HEK293 (cell line): Measurements from ENCODE around the gene SIGMAR1.

Source experiments
- CTCF ChIA-PET: fragments of 350-600 bp; formaldehyde crosslinking; extraction: SDS; loops from one replicate; lab custom pipeline; 2021; ENCODE audit warnings: antibody characterized with exemption; lab: Yijun Ruan, JAX
- POLR2A ChIA-PET: fragments of 300-600 bp; formaldehyde crosslinking; extraction: SDS; loops from one replicate; lab custom pipeline; 2020; ENCODE audit warnings: antibody characterized with exemption, inconsistent platforms; lab: Yijun Ruan, JAX
- H3K27ac ChIP-seq: fragments of 200-500 bp; sonication (Bioruptor generic); 2 replicates; pipeline ENCODE4 v1.5.1; 2014; ENCODE audit warnings: low read depth, low read length, control low read depth, inconsistent platforms; ENCODE audit errors: extremely low read depth
- H3K36me3 ChIP-seq, 2 experiments: fragments of 200-500 bp in 1 of 2; sonication (Bioruptor generic) in 1 of 2; 1 replicate in 1 of 2; 2 replicates in 1 of 2; pipeline ENCODE4 v1.5.1; 2014 to 2017; ENCODE audit warnings: inconsistent platforms in 2 of 2, low read length in 2 of 2; ENCODE audit not compliant: control insufficient read depth in 2 of 2, insufficient read depth in 1 of 2
- H3K4me1 ChIP-seq: fragments of 200-500 bp; sonication (Bioruptor generic); 2 replicates; pipeline ENCODE4 v1.5.1; 2014; ENCODE audit warnings: mild to moderate bottlenecking, low read length, inconsistent platforms; ENCODE audit not compliant: control insufficient read depth, insufficient read depth
- H3K4me3 ChIP-seq: 2 replicates; pipeline ENCODE4 v1.5.1; 2011; ENCODE audit warnings: low read depth, mild to moderate bottlenecking, control low read depth, low read length, moderate library complexity
- H3K9me3 ChIP-seq: fragments of 200-500 bp; sonication (Bioruptor generic); 2 replicates; pipeline ENCODE4 v1.5.1; 2014; ENCODE audit warnings: low read depth, low read length, inconsistent platforms; ENCODE audit not compliant: control insufficient read depth, insufficient read depth
- GLI4 ChIP-seq: fragments of 450-650 bp; formaldehyde crosslinking; IDR thresholded peaks from 2 replicates; pipeline ENCODE4 v1.5.1; 2016; ENCODE audit warnings: missing biosample characterization, missing genetic modification characterization
- IKZF3 ChIP-seq: fragments of 450-650 bp; IDR thresholded peaks from 2 replicates; pipeline ENCODE4 v1.5.0; 2018; ENCODE audit warnings: missing biosample characterization, mild to moderate bottlenecking, missing genetic modification characterization, moderate library complexity
- MYNN ChIP-seq: fragments of 450-650 bp; formaldehyde crosslinking; IDR thresholded peaks from 2 replicates; pipeline ENCODE4 v1.5.1; 2016; ENCODE audit warnings: missing biosample characterization, missing genetic modification characterization, borderline replicate concordance
- MZF1 ChIP-seq: fragments of 450-650 bp; formaldehyde crosslinking; IDR thresholded peaks from 2 replicates; pipeline ENCODE4 v1.5.1; 2017; ENCODE audit warnings: missing biosample characterization, missing genetic modification characterization, borderline replicate concordance
- REPIN1 ChIP-seq: fragments of 450-650 bp; formaldehyde crosslinking; IDR thresholded peaks from 2 replicates; pipeline ENCODE4 v1.5.1; 2017; ENCODE audit warnings: missing biosample characterization, missing genetic modification characterization, low read depth
- SCRT1 ChIP-seq: fragments of 450-650 bp; formaldehyde crosslinking; IDR thresholded peaks from 2 replicates; pipeline ENCODE4 v1.5.1; 2016; ENCODE audit warnings: missing biosample characterization, missing genetic modification characterization, borderline replicate concordance
- YY1 ChIP-seq: fragments of 450-650 bp; formaldehyde crosslinking; IDR thresholded peaks from 2 replicates; pipeline ENCODE4 v1.5.1; 2018; ENCODE audit warnings: missing biosample characterization, missing genetic modification characterization
- ZNF114 ChIP-seq: fragments of 450-650 bp; formaldehyde crosslinking; IDR thresholded peaks from 2 replicates; pipeline ENCODE4 v1.5.0; 2017; ENCODE audit warnings: missing biosample characterization, missing genetic modification characterization
- ZNF155 ChIP-seq: fragments of 450-650 bp; formaldehyde crosslinking; IDR thresholded peaks from 2 replicates; pipeline ENCODE4 v1.5.1; 2016; ENCODE audit warnings: missing biosample characterization, missing genetic modification characterization
- ZNF157 ChIP-seq: fragments of 450-650 bp; formaldehyde crosslinking; IDR thresholded peaks from 2 replicates; pipeline ENCODE4 v1.5.1; 2016; ENCODE audit warnings: missing biosample characterization, missing genetic modification characterization
- ZNF184 ChIP-seq: fragments of 450-650 bp; IDR thresholded peaks from 2 replicates; pipeline ENCODE4 v1.5.1; 2018; ENCODE audit warnings: missing biosample characterization, mild to moderate bottlenecking, missing genetic modification characterization
- ZNF426 ChIP-seq: fragments of 450-650 bp; formaldehyde crosslinking; IDR thresholded peaks from 2 replicates; pipeline ENCODE4 v1.5.1; 2017; ENCODE audit warnings: missing biosample characterization, missing genetic modification characterization, mild to moderate bottlenecking, inconsistent platforms, moderate library complexity
- ZNF530 ChIP-seq: fragments of 450-650 bp; formaldehyde crosslinking; IDR thresholded peaks from 2 replicates; pipeline ENCODE4 v1.5.1; 2016; ENCODE audit warnings: low read depth, missing biosample characterization, missing genetic modification characterization
- ZNF610 ChIP-seq: fragments of 450-650 bp; formaldehyde crosslinking; IDR thresholded peaks from 2 replicates; pipeline ENCODE4 v1.5.1; 2016; ENCODE audit warnings: missing biosample characterization, missing genetic modification characterization, borderline replicate concordance
- ZNF624 ChIP-seq: fragments of 450-650 bp; formaldehyde crosslinking; IDR thresholded peaks from 2 replicates; pipeline ENCODE4 v1.5.1; 2017; ENCODE audit warnings: missing biosample characterization, missing genetic modification characterization
- ZNF658 ChIP-seq: fragments of 450-650 bp; formaldehyde crosslinking; IDR thresholded peaks from 2 replicates; pipeline ENCODE4; 2016; ENCODE audit warnings: missing biosample characterization, missing genetic modification characterization
- ZNF830 ChIP-seq: fragments of 450-650 bp; IDR thresholded peaks from 2 replicates; pipeline ENCODE4 v1.5.0; 2018; ENCODE audit warnings: missing biosample characterization, missing genetic modification characterization, low read depth, mild to moderate bottlenecking, moderate library complexity
- TF ChIP-seq, protein P1 (sequence below): fragments of 450-650 bp; formaldehyde crosslinking; IDR thresholded peaks from 2 replicates; pipeline ENCODE4 v1.5.1; 2016; ENCODE audit warnings: missing biosample characterization, missing genetic modification characterization
- TF ChIP-seq, protein P2 (sequence below): fragments of 450-650 bp; formaldehyde crosslinking; conservative IDR thresholded peaks from 2 replicates; pipeline ENCODE4 v1.5.1; 2016; ENCODE audit warnings: low read depth, missing biosample characterization, missing genetic modification characterization
- TF ChIP-seq, protein P3 (sequence below): fragments of 450-650 bp; formaldehyde crosslinking; IDR thresholded peaks from 2 replicates; pipeline ENCODE4 v1.5.1; 2016; ENCODE audit warnings: missing biosample characterization, missing genetic modification characterization
- TF ChIP-seq, protein P4 (sequence below): fragments of 450-650 bp; formaldehyde crosslinking; IDR thresholded peaks from 2 replicates; pipeline ENCODE4 v1.5.1; 2016; ENCODE audit warnings: missing biosample characterization, missing genetic modification characterization

SIGMAR1 gene

DNA sequence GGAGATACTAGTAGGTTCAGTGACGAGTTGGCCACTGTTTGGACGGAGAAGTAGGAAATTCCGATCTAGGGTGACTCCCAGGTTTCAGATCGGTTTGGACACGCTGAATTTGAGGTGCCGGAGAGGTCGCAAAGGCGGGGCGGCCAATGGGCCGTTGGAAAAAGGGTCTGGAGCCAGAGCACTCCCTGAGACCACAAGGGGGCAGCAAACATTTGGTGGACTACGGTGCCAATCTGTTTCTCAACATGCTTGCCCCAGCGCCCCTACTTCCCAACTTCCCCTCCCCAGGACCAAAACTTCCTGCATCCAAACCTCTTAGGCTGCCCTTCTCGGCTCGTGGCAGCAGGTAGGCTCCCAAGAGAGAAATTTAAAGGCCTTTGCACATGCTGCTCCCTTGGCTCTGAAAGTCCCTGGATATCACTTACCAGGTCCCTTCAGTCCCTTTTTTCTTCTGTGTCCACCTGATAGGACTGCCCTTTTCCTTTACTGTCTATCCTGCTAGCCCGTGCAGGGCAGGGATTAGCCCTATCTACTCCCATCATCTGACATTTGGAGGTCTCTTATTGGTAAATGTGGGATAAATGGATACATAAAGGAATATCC, 24.7 kb downstream of the SIGMAR1 start (continued):
- TF ChIP-seq ZNF830 (tag by site-specific recombination): no peak
- TF ChIP-seq ZNF658 (tag by site-specific recombination): no peak

DNA sequence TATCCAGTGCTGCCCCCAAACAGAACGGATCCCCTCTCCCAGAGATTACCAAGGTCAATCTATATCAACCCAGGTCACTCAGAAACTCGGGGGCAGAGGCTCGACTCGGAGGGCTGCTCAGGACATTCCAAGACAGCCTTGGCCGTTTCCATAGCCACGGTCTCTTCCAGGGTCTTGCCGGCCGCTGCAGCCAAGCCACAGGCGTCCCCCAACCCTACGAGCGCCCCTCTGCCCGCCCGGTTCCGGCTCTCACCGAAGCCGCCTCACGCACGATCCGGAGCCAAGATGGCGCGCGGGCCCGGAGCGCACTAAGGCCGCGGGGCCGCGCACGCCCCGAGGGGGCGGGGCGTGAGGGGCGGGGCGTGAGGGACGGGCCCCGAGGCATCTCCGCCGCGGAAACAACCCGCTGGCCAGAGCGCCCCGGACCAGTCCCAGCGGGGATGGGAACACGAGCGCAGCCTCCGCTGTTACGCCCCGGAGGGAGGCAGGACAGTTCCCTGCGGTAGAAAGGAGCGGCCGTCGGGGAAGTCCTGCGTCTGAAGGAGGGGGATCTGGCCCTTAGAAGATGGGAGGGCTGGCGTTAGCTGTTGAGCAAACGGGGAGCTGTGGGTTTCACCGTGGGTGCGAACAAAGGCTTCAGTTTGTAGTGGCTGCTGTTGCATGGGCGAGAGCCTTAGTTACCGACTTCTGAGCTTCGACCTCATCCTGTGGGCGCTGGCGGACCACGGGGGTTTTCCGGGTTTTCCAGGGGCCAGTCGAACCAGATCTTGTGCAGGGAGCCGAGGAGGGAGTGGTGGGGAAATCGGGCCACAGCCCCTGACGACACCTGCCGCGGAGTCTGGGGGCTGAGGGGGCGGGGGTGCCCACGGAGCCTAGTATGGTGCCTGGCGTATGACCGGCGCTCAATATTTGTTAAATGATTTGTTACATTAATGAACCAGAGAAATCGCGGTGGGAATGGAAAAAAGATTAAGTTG, 25.5 kb downstream of the SIGMAR1 start, which contains the start of gene RPP25L:
Gene RPP25L, minus strand, starts transcription at position 287 of the 977 bp plus-strand sequence. CDS start 801 bp downstream, outside the sequence.
- Histone ChIP-seq H3K9me3 (no peaks in the 10 kb centered on the region), H3K4me1 (no peaks in the 10 kb centered on the region), H3K4me3 (peak within 1 kb of the TSS; percentile 76), H3K27ac (peak within 1 kb of the TSS; percentile 87), H3K36me3 (peaks cover 5 to 53% of the 10 kb centered on the region in 2 experiments; a peak in 2 of 3 replicates)
- ChIA-PET POLR2A (interaction anchor here (0.6 to 2.4 kb wide), 4 partner anchors 21 to 512 kb away, joined by 3 to 11 read pairs (median 5); partner anchors contain the start of gene SIGMAR1), CTCF (interaction anchor here (0.6 to 10.3 kb wide), 9 partner anchors 8 to 534 kb away, joined by 3 to 164 read pairs (median 5); partner anchors contain the start of genes ARID3C, DCTN3 and SIGMAR1)
- TF ChIP-seq ZNF157 (tag by site-specific recombination): no peak
- TF ChIP-seq GLI4: no peak
- no peak for TF ChIP-seq ZNF184 (tag by site-specific recombination)
- TF ChIP-seq MYNN (tag by site-specific recombination): no peak
- no peak for TF ChIP-seq MZF1 (tag by site-specific recombination)
- TF ChIP-seq, protein P1, sequence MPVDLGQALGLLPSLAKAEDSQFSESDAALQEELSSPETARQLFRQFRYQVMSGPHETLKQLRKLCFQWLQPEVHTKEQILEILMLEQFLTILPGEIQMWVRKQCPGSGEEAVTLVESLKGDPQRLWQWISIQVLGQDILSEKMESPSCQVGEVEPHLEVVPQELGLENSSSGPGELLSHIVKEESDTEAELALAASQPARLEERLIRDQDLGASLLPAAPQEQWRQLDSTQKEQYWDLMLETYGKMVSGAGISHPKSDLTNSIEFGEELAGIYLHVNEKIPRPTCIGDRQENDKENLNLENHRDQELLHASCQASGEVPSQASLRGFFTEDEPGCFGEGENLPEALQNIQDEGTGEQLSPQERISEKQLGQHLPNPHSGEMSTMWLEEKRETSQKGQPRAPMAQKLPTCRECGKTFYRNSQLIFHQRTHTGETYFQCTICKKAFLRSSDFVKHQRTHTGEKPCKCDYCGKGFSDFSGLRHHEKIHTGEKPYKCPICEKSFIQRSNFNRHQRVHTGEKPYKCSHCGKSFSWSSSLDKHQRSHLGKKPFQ: no peak
- no peak for TF ChIP-seq IKZF3
- TF ChIP-seq ZNF610 (tag by site-specific recombination): no peak
- TF ChIP-seq REPIN1: no peak
- TF ChIP-seq, protein P2, sequence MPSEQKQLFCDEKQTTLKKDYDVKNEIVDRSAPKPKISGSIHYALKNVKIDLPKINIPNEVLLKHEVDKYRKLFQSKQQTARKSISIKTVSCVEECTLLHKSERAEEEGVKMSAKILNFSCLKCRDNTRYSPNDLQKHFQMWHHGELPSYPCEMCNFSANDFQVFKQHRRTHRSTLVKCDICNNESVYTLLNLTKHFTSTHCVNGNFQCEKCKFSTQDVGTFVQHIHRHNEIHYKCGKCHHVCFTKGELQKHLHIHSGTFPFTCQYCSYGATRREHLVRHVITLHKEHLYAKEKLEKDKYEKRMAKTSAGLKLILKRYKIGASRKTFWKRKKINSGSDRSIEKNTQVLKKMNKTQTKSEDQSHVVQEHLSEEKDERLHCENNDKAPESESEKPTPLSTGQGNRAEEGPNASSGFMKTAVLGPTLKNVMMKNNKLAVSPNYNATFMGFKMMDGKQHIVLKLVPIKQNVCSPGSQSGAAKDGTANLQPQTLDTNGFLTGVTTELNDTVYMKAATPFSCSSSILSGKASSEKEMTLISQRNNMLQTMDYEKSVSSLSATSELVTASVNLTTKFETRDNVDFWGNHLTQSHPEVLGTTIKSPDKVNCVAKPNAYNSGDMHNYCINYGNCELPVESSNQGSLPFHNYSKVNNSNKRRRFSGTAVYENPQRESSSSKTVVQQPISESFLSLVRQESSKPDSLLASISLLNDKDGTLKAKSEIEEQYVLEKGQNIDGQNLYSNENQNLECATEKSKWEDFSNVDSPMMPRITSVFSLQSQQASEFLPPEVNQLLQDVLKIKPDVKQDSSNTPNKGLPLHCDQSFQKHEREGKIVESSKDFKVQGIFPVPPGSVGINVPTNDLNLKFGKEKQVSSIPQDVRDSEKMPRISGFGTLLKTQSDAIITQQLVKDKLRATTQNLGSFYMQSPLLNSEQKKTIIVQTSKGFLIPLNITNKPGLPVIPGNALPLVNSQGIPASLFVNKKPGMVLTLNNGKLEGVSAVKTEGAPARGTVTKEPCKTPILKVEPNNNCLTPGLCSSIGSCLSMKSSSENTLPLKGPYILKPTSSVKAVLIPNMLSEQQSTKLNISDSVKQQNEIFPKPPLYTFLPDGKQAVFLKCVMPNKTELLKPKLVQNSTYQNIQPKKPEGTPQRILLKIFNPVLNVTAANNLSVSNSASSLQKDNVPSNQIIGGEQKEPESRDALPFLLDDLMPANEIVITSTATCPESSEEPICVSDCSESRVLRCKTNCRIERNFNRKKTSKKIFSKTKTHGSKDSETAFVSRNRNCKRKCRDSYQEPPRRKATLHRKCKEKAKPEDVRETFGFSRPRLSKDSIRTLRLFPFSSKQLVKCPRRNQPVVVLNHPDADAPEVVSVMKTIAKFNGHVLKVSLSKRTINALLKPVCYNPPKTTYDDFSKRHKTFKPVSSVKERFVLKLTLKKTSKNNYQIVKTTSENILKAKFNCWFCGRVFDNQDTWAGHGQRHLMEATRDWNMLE (tag by site-specific recombination): no peak
- TF ChIP-seq YY1 (tag by site-specific recombination): no peak
- no peak for TF ChIP-seq ZNF155 (tag by site-specific recombination)
- no peak for TF ChIP-seq ZNF114 (tag by site-specific recombination)
- no peak for TF ChIP-seq SCRT1
- TF ChIP-seq, protein P3, sequence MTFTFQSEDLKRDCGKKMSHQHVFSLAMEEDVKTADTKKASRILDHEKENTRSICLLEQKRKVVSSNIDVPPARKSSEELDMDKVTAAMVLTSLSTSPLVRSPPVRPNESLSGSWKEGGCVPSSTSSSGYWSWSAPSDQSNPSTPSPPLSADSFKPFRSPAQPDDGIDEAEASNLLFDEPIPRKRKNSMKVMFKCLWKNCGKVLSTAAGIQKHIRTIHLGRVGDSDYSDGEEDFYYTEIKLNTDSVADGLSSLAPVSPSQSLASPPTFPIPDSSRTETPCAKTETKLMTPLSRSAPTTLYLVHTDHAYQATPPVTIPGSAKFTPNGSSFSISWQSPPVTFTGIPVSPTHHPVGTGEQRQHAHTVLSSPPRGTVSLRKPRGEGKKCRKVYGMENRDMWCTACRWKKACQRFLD: no peak
- TF ChIP-seq ZNF426: no peak
- no peak for TF ChIP-seq ZNF624 (tag by site-specific recombination)
- TF ChIP-seq ZNF530 (tag by site-specific recombination): no peak
- TF ChIP-seq, protein P4, sequence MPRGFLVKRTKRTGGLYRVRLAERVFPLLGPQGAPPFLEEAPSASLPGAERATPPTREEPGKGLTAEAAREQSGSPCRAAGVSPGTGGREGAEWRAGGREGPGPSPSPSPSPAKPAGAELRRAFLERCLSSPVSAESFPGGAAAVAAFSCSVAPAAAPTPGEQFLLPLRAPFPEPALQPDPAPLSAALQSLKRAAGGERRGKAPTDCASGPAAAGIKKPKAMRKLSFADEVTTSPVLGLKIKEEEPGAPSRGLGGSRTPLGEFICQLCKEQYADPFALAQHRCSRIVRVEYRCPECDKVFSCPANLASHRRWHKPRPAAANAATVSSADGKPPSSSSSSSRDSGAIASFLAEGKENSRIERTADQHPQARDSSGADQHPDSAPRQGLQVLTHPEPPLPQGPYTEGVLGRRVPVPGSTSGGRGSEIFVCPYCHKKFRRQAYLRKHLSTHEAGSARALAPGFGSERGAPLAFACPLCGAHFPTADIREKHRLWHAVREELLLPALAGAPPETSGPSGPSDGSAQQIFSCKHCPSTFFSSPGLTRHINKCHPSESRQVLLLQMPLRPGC (tag by site-specific recombination): no peak
